ENCODE measurements around the gene PKDCC.

DNA sequence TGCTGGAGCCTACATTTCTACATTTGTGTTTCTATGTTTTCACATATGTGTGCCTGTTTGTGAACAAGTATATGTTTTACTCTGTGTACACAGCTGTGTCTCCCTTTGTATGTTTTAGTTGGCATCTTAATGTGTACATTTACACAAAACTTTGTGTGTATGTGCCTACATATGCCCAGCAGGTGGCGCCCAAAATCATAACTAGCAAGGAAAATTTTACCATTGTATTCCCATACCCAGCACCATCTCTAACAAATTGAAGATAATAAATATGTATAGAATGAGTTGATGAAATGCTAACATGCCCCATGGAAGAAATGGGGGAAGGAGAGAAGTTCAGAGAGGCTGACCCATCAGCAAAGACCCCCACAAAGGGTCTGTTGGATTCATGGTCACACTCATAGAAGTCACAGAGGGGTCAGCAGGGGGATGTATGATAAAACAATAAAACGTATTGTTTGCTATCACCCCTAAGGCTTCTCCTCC lies 48.1 kb downstream of the PKDCC start:
- TF ChIP-seq, protein P1, sequence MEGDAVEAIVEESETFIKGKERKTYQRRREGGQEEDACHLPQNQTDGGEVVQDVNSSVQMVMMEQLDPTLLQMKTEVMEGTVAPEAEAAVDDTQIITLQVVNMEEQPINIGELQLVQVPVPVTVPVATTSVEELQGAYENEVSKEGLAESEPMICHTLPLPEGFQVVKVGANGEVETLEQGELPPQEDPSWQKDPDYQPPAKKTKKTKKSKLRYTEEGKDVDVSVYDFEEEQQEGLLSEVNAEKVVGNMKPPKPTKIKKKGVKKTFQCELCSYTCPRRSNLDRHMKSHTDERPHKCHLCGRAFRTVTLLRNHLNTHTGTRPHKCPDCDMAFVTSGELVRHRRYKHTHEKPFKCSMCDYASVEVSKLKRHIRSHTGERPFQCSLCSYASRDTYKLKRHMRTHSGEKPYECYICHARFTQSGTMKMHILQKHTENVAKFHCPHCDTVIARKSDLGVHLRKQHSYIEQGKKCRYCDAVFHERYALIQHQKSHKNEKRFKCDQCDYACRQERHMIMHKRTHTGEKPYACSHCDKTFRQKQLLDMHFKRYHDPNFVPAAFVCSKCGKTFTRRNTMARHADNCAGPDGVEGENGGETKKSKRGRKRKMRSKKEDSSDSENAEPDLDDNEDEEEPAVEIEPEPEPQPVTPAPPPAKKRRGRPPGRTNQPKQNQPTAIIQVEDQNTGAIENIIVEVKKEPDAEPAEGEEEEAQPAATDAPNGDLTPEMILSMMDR (IDR thresholded peaks at IDR 0.05), result peak; percentile 69 to 77
- TF ChIP-seq POLR2A (IDR thresholded peaks at IDR 0.05), result no peak
- no peak for TF ChIP-seq POLR2AphosphoS5 (IDR thresholded peaks at IDR 0.05)

All from suprapubic skin (tissue), 4 donors.